HUES6 (cell line): ENCODE measurements around the gene RNLS.

Experiments used
- H3K27ac ChIP-seq: 2 replicates; pipeline ENCODE4 v1.7.0; 2013; ENCODE audit warnings: low read depth, mild to moderate bottlenecking, low read length, inconsistent platforms
- H3K27me3 ChIP-seq: 2 replicates; pipeline ENCODE4 v1.6.1; 2013; ENCODE audit warnings: low read length; ENCODE audit not compliant: control insufficient read depth, insufficient read depth
- H3K36me3 ChIP-seq: 2 replicates; pipeline ENCODE4 v1.6.1; 2013; ENCODE audit warnings: low read length; ENCODE audit not compliant: control insufficient read depth, insufficient read depth
- H3K4me1 ChIP-seq: 2 replicates; pipeline ENCODE4 v1.6.1; 2013; ENCODE audit warnings: low read length; ENCODE audit not compliant: control insufficient read depth, insufficient read depth
- H3K4me3 ChIP-seq: 2 replicates; pipeline ENCODE4 v1.5.1; 2013; ENCODE audit warnings: low read depth, low read length
- H3K9ac ChIP-seq: one replicate; pipeline ENCODE4 v1.6.1; 2013; ENCODE audit warnings: mild to moderate bottlenecking, low read length
- H3K9me3 ChIP-seq: 2 replicates; pipeline ENCODE4 v1.6.1; 2013; ENCODE audit warnings: low read depth, low read length; ENCODE audit not compliant: control insufficient read depth, insufficient read depth

RNLS gene

DNA sequence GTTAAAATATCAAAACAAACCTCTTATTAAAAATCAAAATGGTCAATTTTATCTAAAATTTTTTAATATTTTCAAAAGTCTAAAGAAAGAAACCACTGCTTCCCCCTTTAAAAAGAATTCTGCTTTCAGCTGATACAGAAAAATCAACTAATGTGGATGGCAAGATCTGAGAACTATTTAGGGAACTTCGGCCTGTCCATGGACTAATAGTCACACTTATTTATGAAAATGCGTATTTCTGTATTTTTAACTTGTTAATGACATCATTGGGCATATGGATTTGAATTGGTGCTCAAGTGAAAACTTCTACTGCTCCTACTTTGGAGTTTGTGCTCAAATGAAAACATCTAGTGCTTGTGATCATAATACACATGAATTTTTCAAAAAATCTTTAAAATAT lies 31.9 kb downstream of the RNLS start:
- Histone ChIP-seq H3K4me1 (no peaks in the 10 kb centered on the region), H3K9me3 (no peaks in the 10 kb centered on the region), H3K36me3 (no peaks in the 10 kb centered on the region), H3K9ac (no peak overlapping the region), H3K4me3 (no peak overlapping the region), H3K27me3 (no peaks in the 10 kb centered on the region), H3K27ac (no peak overlapping the region)

DNA sequence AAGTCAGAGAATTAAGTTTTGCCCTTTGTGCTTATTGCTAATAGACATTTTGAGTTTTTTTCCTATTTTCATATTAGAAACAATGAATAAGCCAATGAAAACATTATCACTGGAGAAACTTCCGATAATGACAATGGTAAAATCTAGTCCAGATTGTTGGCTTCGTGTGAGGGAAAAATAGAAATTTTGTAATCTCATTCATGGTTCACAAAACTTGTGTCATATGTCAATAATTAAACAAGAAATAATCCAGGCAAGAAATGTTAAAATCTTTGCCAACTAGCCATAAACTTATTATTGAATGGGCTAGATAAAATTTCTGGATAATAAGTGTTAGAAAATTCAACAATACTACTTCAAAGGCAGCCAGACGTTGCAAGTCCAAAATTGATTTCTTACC lies 36.6 kb downstream of the RNLS start:
- H3K9me3 ChIP-seq: no peaks in the 10 kb centered on the region
- no peak overlapping the region for H3K27ac ChIP-seq
- H3K9ac ChIP-seq: no peak overlapping the region
- no peak overlapping the region for H3K4me3 ChIP-seq
- no peaks in the 10 kb centered on the region for H3K36me3 ChIP-seq
- no peaks in the 10 kb centered on the region for H3K4me1 ChIP-seq
- no peaks in the 10 kb centered on the region for H3K27me3 ChIP-seq

GRCh38 chr10:88545359-88545758 lies 37.8 kb downstream of the RNLS start:
- H3K27ac ChIP-seq: no peak overlapping the region
- H3K27me3 ChIP-seq: no peaks in the 10 kb centered on the region
- no peak overlapping the region for H3K9ac ChIP-seq

DNA sequence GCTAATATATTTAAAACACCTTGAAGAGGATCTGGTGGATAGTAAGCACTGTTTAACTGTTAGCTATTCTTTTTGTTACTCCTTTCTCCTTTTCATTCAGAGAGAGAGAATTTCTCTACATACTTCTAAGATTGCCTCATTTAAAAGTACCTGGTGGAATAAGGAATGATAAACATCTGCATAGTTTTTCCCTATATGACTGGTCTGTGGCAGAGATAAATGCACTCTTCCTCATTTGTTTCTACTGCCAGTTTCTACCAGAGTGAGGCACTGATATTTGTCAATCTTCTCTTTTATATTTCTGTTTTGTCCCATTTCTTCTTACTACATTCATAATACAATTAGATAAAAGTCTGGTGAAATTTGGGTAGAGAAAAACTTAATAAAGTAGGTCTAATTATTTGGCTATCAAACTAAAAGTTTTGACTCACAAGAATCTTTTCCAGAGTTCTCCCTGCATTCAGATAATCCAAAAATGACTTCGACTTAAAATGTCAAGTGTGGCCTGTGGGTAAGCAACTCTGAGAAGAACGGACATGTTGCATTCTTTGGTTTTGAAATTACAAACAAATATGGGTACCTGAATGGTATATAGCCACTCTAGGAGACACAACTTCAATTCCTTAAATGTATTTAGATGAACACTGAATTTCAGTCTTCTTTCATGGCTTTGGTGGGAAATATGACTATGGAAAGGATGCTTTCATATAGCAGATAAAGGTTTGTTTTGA lies 38.8 kb downstream of the RNLS start:
- Histone ChIP-seq H3K9me3 (no peaks in the 10 kb centered on the region), H3K4me3 (no peak overlapping the region)

More at GRCh38 chr10:88545359-88545758, 37.8 kb downstream of the RNLS start:
- H3K4me1 ChIP-seq: no peaks in the 10 kb centered on the region
- no peaks in the 10 kb centered on the region for H3K36me3 ChIP-seq
- no peak overlapping the region for H3K4me3 ChIP-seq
- H3K9me3 ChIP-seq: no peaks in the 10 kb centered on the region

GRCh38 chr10:88542522-88542921 lies 40.6 kb downstream of the RNLS start:
- Histone ChIP-seq H3K4me1 (no peaks in the 10 kb centered on the region), H3K27ac (no peak overlapping the region), H3K9me3 (no peaks in the 10 kb centered on the region), H3K27me3 (no peaks in the 10 kb centered on the region), H3K9ac (no peak overlapping the region), H3K4me3 (no peak overlapping the region), H3K36me3 (no peaks in the 10 kb centered on the region)

More for the DNA sequence above, 38.8 kb downstream of the RNLS start:
- Histone ChIP-seq H3K27me3 (no peaks in the 10 kb centered on the region), H3K4me1 (no peaks in the 10 kb centered on the region), H3K27ac (no peak overlapping the region), H3K36me3 (no peaks in the 10 kb centered on the region), H3K9ac (no peak overlapping the region)

GRCh38 chr10:88541116-88541626 lies 41.9 kb downstream of the RNLS start:
- Histone ChIP-seq H3K9me3 (no peaks in the 10 kb centered on the region), H3K27ac (no peak overlapping the region), H3K9ac (no peak overlapping the region), H3K36me3 (no peaks in the 10 kb centered on the region), H3K4me1 (no peaks in the 10 kb centered on the region), H3K4me3 (no peak overlapping the region), H3K27me3 (no peaks in the 10 kb centered on the region)

DNA sequence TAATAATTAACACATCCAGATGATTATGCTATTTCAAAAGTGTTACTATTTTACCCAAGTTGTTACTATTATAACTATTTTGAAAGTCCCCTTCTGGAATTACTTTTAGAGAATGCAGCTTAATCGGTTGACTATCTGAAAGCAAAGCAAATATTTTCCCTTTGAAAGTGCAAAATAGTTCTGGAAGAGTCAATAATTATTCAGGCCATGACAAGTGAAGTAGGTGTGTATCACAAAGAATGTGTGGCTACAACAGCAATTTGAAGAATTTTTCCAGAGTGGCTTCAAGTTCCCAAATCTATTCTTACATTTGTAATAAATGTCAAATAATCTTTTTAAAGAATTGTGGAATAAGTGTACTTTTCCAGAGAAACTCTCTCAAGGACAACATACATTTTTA lies 42.8 kb downstream of the RNLS start:
- Histone ChIP-seq H3K9ac (no peak overlapping the region), H3K4me1 (no peaks in the 10 kb centered on the region), H3K9me3 (no peaks in the 10 kb centered on the region), H3K36me3 (no peaks in the 10 kb centered on the region), H3K27ac (no peak overlapping the region), H3K27me3 (no peaks in the 10 kb centered on the region), H3K4me3 (no peak overlapping the region)

- H3K9ac ChIP-seq: no peak overlapping the region
- no peak overlapping the region for H3K4me3 ChIP-seq
- no peaks in the 10 kb centered on the region for H3K27me3 ChIP-seq
- H3K27ac ChIP-seq: no peak overlapping the region
- no peaks in the 10 kb centered on the region for H3K9me3 ChIP-seq
- no peaks in the 10 kb centered on the region for H3K4me1 ChIP-seq
- H3K36me3 ChIP-seq: no peaks in the 10 kb centered on the region
These were observed 45.1 kb downstream of the RNLS start for GRCh38 chr10:88538048-88538447.

DNA sequence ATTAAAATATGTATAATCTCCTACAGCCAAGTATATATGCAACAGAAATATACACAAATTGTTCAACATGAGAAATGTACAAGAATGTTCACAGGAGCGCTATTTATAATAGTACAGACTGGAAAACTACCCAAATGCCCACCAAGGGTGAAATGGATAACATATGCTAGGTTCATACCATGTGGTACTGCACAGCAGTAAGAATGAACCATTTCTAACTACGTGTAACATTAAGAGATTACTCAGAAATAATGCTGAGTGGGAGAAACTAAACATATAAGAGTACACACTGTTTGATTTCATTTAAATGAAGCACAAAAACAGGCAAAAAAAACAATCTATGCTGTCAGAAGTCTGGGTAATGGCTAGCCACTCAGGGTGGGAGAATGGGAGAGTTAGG lies 45.8 kb downstream of the RNLS start:
- H3K27ac ChIP-seq: no peak overlapping the region
- no peak overlapping the region for H3K9ac ChIP-seq
- no peaks in the 10 kb centered on the region for H3K27me3 ChIP-seq
- no peaks in the 10 kb centered on the region for H3K4me1 ChIP-seq
- H3K4me3 ChIP-seq: no peak overlapping the region
- H3K36me3 ChIP-seq: no peaks in the 10 kb centered on the region
- no peaks in the 10 kb centered on the region for H3K9me3 ChIP-seq

GRCh38 chr10:88536437-88536836 lies 46.7 kb downstream of the RNLS start:
- H3K27me3 ChIP-seq: no peaks in the 10 kb centered on the region
- no peaks in the 10 kb centered on the region for H3K4me1 ChIP-seq
- H3K9me3 ChIP-seq: no peaks in the 10 kb centered on the region
- no peak overlapping the region for H3K4me3 ChIP-seq
- H3K27ac ChIP-seq: no peak overlapping the region
- H3K9ac ChIP-seq: no peak overlapping the region
- H3K36me3 ChIP-seq: no peaks in the 10 kb centered on the region

- no peak overlapping the region for H3K4me3 ChIP-seq
- no peaks in the 10 kb centered on the region for H3K4me1 ChIP-seq
- H3K9me3 ChIP-seq: no peaks in the 10 kb centered on the region
- H3K9ac ChIP-seq: no peak overlapping the region
- no peak overlapping the region for H3K27ac ChIP-seq
- no peaks in the 10 kb centered on the region for H3K36me3 ChIP-seq
- no peaks in the 10 kb centered on the region for H3K27me3 ChIP-seq
These were observed 48.9 kb downstream of the RNLS start for GRCh38 chr10:88534072-88534665.
